ENCODE results near the gene CRACR2A. TPM values are rescaled to one million over a fixed set of nuclear protein-coding genes. Genes with fewer than 3 reads are reported as not detected.

The CRACR2A gene
- total and polyA plus RNA-seq, 9 of the 15 experiments (the other 6 are each of a cell fraction or from before 2014, with no cell fraction given): 2.1 to 15.1 (median 10.4) TPM

- no peak overlapping the region for H2AFZ ChIP-seq (ENCODE audit: low read depth, low read length)
- no peak overlapping the region for H3K27ac ChIP-seq (ENCODE audit: extremely low read depth, low read depth, low read length)
- H3K4me3 ChIP-seq: no peak overlapping the region
- DNase-seq (ENCODE audit: extremely low read depth in 1 of 4, low spot score in 3 of 4) (no peak), ATAC-seq (no peak), FAIRE-seq (no peak)
- CTCF ChIA-PET (ENCODE audit: low intra/inter-chr PET ratio): no interaction called here
- in situ Hi-C loops (cut with MboI): no loop called here
- peaks cover 2% of the 10 kb centered on the region for H3K9me1 ChIP-seq (ENCODE audit: control insufficient read depth, insufficient read depth, low read length)
- no peak overlapping the region for H3K9ac ChIP-seq (ENCODE audit: insufficient read depth in 1 of 2, low read depth in 2 of 2, low read length in 2 of 2)
- no peaks in the 10 kb centered on the region for H3K27me3 ChIP-seq (ENCODE audit: control insufficient read depth in 2 of 2, insufficient read depth in 2 of 2, low read length in 2 of 2)
- intact Hi-C loops (cut with micrococcal nuclease): no loop called here
- 100% methylated on average over 7 of the region's 8 CpGs for WGBS (ENCODE audit: insufficient coverage, low coverage, missing lambda C conversion rate)
- no peak overlapping the region for H3K4me2 ChIP-seq (ENCODE audit: insufficient read depth, low read length)
- H4K20me1 ChIP-seq (replicated peaks; ENCODE audit: control insufficient read depth, insufficient read depth, low read length): peaks cover 6% of the 10 kb centered on the region; the same call in 1 of the 2 replicates
- peaks cover 43% of the 10 kb centered on the region; the same call in 1 of the 3 replicates for H3K36me3 ChIP-seq (ENCODE audit: control insufficient read depth, insufficient read depth, low read length)
- no peaks in the 10 kb centered on the region for H3K79me2 ChIP-seq (ENCODE audit: control insufficient read depth, insufficient read depth, low read length)
- no peaks in the 10 kb centered on the region for H3K9me3 ChIP-seq (replicated peaks; ENCODE audit: control insufficient read depth, insufficient read depth, low read depth, low read length)
- peaks cover 8 to 20% of the 10 kb centered on the region in 2 experiments; a peak in 3 of 5 replicates for H3K4me1 ChIP-seq (replicated peaks in 1 of 2; ENCODE audit: control insufficient read depth in 2 of 2, insufficient read depth in 2 of 2, low read length in 2 of 2)
- POLR2A ChIA-PET: no interaction called here
- BruUV-seq (replicated peaks): no TSS peak
- TF ChIP-seq, protein P1, sequence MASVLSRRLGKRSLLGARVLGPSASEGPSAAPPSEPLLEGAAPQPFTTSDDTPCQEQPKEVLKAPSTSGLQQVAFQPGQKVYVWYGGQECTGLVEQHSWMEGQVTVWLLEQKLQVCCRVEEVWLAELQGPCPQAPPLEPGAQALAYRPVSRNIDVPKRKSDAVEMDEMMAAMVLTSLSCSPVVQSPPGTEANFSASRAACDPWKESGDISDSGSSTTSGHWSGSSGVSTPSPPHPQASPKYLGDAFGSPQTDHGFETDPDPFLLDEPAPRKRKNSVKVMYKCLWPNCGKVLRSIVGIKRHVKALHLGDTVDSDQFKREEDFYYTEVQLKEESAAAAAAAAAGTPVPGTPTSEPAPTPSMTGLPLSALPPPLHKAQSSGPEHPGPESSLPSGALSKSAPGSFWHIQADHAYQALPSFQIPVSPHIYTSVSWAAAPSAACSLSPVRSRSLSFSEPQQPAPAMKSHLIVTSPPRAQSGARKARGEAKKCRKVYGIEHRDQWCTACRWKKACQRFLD (CRISPR knock-in tag; IDR thresholded peaks at IDR 0.05): no peak
- TF ChIP-seq DNMT1 (IDR thresholded peaks at IDR 0.05): no peak
- TF ChIP-seq EP300 (IDR thresholded peaks at IDR 0.05; ENCODE audit: low read length): no peak
- TF ChIP-seq KDM4B (IDR thresholded peaks at IDR 0.05; ENCODE audit: borderline replicate concordance in 2 of 2, low read depth in 1 of 2): no peak
- no peak for TF ChIP-seq SUPT5H (IDR thresholded peaks at IDR 0.05)
- TF ChIP-seq, protein P2, sequence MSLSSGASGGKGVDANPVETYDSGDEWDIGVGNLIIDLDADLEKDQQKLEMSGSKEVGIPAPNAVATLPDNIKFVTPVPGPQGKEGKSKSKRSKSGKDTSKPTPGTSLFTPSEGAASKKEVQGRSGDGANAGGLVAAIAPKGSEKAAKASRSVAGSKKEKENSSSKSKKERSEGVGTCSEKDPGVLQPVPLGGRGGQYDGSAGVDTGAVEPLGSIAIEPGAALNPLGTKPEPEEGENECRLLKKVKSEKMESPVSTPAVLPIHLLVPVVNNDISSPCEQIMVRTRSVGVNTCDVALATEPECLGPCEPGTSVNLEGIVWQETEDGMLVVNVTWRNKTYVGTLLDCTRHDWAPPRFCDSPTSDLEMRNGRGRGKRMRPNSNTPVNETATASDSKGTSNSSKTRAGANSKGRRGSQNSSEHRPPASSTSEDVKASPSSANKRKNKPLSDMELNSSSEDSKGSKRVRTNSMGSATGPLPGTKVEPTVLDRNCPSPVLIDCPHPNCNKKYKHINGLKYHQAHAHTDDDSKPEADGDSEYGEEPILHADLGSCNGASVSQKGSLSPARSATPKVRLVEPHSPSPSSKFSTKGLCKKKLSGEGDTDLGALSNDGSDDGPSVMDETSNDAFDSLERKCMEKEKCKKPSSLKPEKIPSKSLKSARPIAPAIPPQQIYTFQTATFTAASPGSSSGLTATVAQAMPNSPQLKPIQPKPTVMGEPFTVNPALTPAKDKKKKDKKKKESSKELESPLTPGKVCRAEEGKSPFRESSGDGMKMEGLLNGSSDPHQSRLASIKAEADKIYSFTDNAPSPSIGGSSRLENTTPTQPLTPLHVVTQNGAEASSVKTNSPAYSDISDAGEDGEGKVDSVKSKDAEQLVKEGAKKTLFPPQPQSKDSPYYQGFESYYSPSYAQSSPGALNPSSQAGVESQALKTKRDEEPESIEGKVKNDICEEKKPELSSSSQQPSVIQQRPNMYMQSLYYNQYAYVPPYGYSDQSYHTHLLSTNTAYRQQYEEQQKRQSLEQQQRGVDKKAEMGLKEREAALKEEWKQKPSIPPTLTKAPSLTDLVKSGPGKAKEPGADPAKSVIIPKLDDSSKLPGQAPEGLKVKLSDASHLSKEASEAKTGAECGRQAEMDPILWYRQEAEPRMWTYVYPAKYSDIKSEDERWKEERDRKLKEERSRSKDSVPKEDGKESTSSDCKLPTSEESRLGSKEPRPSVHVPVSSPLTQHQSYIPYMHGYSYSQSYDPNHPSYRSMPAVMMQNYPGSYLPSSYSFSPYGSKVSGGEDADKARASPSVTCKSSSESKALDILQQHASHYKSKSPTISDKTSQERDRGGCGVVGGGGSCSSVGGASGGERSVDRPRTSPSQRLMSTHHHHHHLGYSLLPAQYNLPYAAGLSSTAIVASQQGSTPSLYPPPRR (CRISPR knock-in tag; IDR thresholded peaks at IDR 0.05; ENCODE audit: borderline replicate concordance): no peak
- TF ChIP-seq, protein P3, sequence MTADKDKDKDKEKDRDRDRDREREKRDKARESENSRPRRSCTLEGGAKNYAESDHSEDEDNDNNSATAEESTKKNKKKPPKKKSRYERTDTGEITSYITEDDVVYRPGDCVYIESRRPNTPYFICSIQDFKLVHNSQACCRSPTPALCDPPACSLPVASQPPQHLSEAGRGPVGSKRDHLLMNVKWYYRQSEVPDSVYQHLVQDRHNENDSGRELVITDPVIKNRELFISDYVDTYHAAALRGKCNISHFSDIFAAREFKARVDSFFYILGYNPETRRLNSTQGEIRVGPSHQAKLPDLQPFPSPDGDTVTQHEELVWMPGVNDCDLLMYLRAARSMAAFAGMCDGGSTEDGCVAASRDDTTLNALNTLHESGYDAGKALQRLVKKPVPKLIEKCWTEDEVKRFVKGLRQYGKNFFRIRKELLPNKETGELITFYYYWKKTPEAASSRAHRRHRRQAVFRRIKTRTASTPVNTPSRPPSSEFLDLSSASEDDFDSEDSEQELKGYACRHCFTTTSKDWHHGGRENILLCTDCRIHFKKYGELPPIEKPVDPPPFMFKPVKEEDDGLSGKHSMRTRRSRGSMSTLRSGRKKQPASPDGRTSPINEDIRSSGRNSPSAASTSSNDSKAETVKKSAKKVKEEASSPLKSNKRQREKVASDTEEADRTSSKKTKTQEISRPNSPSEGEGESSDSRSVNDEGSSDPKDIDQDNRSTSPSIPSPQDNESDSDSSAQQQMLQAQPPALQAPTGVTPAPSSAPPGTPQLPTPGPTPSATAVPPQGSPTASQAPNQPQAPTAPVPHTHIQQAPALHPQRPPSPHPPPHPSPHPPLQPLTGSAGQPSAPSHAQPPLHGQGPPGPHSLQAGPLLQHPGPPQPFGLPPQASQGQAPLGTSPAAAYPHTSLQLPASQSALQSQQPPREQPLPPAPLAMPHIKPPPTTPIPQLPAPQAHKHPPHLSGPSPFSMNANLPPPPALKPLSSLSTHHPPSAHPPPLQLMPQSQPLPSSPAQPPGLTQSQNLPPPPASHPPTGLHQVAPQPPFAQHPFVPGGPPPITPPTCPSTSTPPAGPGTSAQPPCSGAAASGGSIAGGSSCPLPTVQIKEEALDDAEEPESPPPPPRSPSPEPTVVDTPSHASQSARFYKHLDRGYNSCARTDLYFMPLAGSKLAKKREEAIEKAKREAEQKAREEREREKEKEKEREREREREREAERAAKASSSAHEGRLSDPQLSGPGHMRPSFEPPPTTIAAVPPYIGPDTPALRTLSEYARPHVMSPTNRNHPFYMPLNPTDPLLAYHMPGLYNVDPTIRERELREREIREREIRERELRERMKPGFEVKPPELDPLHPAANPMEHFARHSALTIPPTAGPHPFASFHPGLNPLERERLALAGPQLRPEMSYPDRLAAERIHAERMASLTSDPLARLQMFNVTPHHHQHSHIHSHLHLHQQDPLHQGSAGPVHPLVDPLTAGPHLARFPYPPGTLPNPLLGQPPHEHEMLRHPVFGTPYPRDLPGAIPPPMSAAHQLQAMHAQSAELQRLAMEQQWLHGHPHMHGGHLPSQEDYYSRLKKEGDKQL (CRISPR knock-in tag; IDR thresholded peaks at IDR 0.05; ENCODE audit: borderline replicate concordance): no peak
- TF ChIP-seq MTF1 (CRISPR knock-in tag; IDR thresholded peaks at IDR 0.05; ENCODE audit: borderline replicate concordance): no peak
- no peak for TF ChIP-seq PYGO2 (tag; IDR thresholded peaks at IDR 0.05)
- no peak for TF ChIP-seq KLF10 (CRISPR knock-in tag; IDR thresholded peaks at IDR 0.05)
Observed at GRCh38 chr12:3680919-3681594, 71.9 kb downstream of the CRACR2A start.

Data from K562 (cell line).